Thyroid gland (tissue), 4 donors: ENCODE measurements around the gene KCNQ1.

Experiments used
- CTCF ChIP-seq, 6 experiments: fragments of 200-600 bp in 3 of 6; fragments of 450-650 bp in 3 of 6; sonication (generic) in 3 of 6; IDR thresholded peaks; one replicate each; pipeline ENCODE4 v1.5.1; 2016 to 2019; ENCODE audit warnings: antibody characterized with exemption in 6 of 6, mild to moderate bottlenecking in 2 of 6, inconsistent platforms in 1 of 6, moderate library complexity in 1 of 6
- POLR2A ChIP-seq, 2 donors: fragments of 450-650 bp; IDR thresholded peaks; one replicate each; pipeline ENCODE4 v1.6.1; 2017; ENCODE audit warnings: antibody characterized with exemption in 2 of 2, mild to moderate bottlenecking in 2 of 2, moderate library complexity in 1 of 2

DNA sequence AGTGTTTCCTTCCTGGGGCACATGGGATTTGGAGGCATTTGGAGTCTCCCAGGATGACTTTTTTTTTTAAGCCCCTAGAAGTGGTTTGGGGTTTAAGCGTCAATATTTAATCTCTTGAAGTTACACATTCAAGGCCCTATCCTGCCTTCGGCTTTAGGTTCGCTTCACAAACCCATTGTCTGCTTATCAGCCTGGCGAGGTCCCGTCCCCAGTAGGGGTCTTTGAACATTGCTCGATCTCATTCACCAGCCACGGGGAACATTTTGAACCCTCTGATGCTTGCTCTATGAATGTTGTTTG, 75.9 kb downstream of the KCNQ1 start:
- TF ChIP-seq CTCF (IDR thresholded peaks at IDR 0.05) (no peak), POLR2A (IDR thresholded peaks at IDR 0.05) (no peak)
